Measurements from ENCODE around the gene PMIS2. TPM values are rescaled to one million over a fixed set of nuclear protein-coding genes. Genes with fewer than 3 reads are reported as not detected.

PMIS2 gene
- total and polyA plus RNA-seq, 2 of the 8 experiments (the other 6 are each of a cell fraction or from before 2014, with no cell fraction given), result not detected

DNA sequence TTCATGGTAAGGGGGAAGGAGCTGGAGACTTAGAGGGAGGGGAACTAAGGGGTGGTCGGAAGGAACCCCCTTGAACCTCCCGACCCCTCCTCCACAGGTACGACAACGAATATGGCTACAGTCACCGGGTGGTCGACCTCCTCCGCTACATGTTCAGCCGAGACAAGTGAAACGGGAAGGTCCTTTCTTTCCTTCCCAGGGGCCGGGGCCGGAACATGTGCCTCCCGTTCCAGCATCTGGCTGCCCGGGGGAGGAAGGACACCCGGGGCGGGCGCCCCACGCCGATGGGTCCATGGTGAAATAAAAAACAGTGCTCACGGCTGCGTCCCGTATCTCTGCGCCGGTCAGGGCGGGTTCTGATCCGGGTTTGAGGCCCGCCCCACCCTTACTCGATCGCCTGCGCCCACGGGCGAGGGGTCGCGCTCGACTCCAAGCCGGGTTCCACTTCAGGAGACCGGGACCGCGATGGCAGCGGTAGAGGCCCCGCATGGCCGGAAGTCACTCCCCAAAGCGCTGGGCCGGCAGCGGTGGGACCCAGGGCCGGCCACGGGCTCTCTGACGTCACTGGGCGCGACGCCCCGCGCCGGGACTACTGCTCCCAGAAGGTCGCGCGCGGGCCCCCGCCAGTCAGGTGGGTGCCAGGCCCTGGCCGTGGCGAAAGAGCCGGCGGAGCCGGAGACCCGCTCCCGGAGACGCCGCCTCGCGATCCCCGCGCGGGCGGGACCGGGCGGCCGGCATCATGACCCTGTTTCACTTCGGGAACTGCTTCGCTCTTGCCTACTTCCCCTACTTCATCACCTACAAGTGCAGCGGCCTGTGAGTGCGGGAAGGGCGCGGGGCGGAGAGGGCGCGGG lies 40.7 kb upstream of the PMIS2 start, which contains the start of gene TMEM147 (continued):
- peak; percentile 63 for TF ChIP-seq CTBP2 (IDR thresholded peaks at IDR 0.05; ENCODE audit: borderline replicate concordance, insufficient read depth, insufficient read length, low read length)
- peak; percentile 92 for TF ChIP-seq KDM4A (IDR thresholded peaks at IDR 0.05; ENCODE audit: low read depth, low read length, severe bottlenecking)
- TF ChIP-seq JUND (IDR thresholded peaks at IDR 0.05; ENCODE audit: low read length), result no peak
- TF ChIP-seq SIRT6 (IDR thresholded peaks at IDR 0.05; ENCODE audit: low read length), result no peak
- no peak for TF ChIP-seq GABPA (IDR thresholded peaks at IDR 0.05; ENCODE audit: borderline replicate concordance, insufficient read depth, low read length)
- no peak for TF ChIP-seq EZH2 (IDR thresholded peaks at IDR 0.05; ENCODE audit: low read depth, low read length, severe bottlenecking)
